ENCODE results near the gene SGCA. TPM values are rescaled to one million over a fixed set of nuclear protein-coding genes. Genes with fewer than 3 reads are reported as not detected.

The SGCA gene
- polyA plus RNA-seq = 1 to 10 TPM in 2 of 4 donors, under 1 TPM in 1, not detected in 1; 0.96 to 6.2 (median 5.0) TPM
- long read RNA-seq, donor 1 = 0 reads
- long read RNA-seq, donor 2, partial matches to known transcripts = 171 of 171 reads
- long read RNA-seq, donor 2, other reads (novel, unspliced or antisense) = 0 of 171 reads
- long read RNA-seq, donor 3, partial matches to known transcripts = 1,767 of 1,774 reads
- long read RNA-seq, donor 3, other reads (novel, unspliced or antisense) = 7 of 1,774 reads
- long read RNA-seq, donor 4, partial matches to known transcripts = 33 of 33 reads
- long read RNA-seq, donor 4, other reads (novel, unspliced or antisense) = 0 of 33 reads
- long read RNA-seq, donor 5, partial matches to known transcripts = 363 of 363 reads
- long read RNA-seq, donor 5, other reads (novel, unspliced or antisense) = 0 of 363 reads
- long read RNA-seq, donor 6, partial matches to known transcripts = 179 of 179 reads
- long read RNA-seq, donor 6, other reads (novel, unspliced or antisense) = 0 of 179 reads
- long read RNA-seq, donor 7, transcript SGCA-201 (10 exons, 1,432 nt) = major isoform, 23 of 68 reads
- long read RNA-seq, donor 7, transcript SGCA-202 (8 exons, 1,057 nt) = minor isoform, 11 of 68 reads
- long read RNA-seq, donor 7, transcript SGCA-205 (2 exons, 494 nt) = minor isoform, 12 of 68 reads
- long read RNA-seq, donor 7, partial matches to known transcripts = 0 of 68 reads
- long read RNA-seq, donor 7, other reads (novel, unspliced or antisense) = 20 of 68 reads
- long read RNA-seq, donor 8, partial matches to known transcripts = 1,428 of 1,467 reads
- long read RNA-seq, donor 8, other reads (novel, unspliced or antisense) = 32 of 1,467 reads
- long read RNA-seq, donor 9, partial matches to known transcripts = 301 of 310 reads
- long read RNA-seq, donor 9, other reads (novel, unspliced or antisense) = 9 of 310 reads
- long read RNA-seq, donor 10, partial matches to known transcripts = 2,540 of 2,547 reads
- long read RNA-seq, donor 10, other reads (novel, unspliced or antisense) = 7 of 2,547 reads

GRCh38 chr17:50165867-50166517 lies at the start of gene SGCA:
Gene SGCA (plus strand): TSS chr17:50166005. CDS start chr17:50166041, 36 bp downstream.
- DNase-seq (no peak), FAIRE-seq (no peak)
- 63 to 72% (median 63%) methylated on average over 13 to 15 of the region's 15 CpGs for WGBS, 3 donors
- peaks cover 0 to 5% (median 0%) of the 10 kb centered on the region in 3 donors for H3K4me1 ChIP-seq (ENCODE audit: control insufficient read depth in 3 of 3, insufficient read depth in 2 of 3, low read depth in 1 of 3, low read length in 2 of 3)
- H3K27ac ChIP-seq (ENCODE audit: low read depth in 1 of 3, low read length in 2 of 3) = peak within 1 kb of the TSS in 1 of 3 donors; percentile 47
- H3K36me3 ChIP-seq (ENCODE audit: control insufficient read depth in 3 of 3, insufficient read depth in 2 of 3, low read depth in 1 of 3, low read length in 3 of 3) = no peaks in the 10 kb centered on the region
- H3K9me3 ChIP-seq (ENCODE audit: control insufficient read depth in 2 of 2, insufficient read depth in 1 of 2, low read depth in 1 of 2, low read length in 1 of 2) = no peaks in the 10 kb centered on the region
- no peak within 1 kb of the TSS for H3K4me3 ChIP-seq (ENCODE audit: low read depth in 1 of 3, low read length in 3 of 3)
- H3K27me3 ChIP-seq (ENCODE audit: control insufficient read depth in 3 of 3, insufficient read depth in 3 of 3, low read length in 3 of 3) = peaks cover 0 to 11% (median 0%) of the 10 kb centered on the region in 3 donors

- FAIRE-seq (no peak), DNase-seq (peak; percentile 55 to 89)
- Histone ChIP-seq H3K27me3 (ENCODE audit: control insufficient read depth in 3 of 3, insufficient read depth in 3 of 3, low read length in 3 of 3) (peaks cover 0 to 6% (median 2%) of the 10 kb centered on the region in 3 donors), H3K4me3 (ENCODE audit: low read depth in 1 of 3, low read length in 3 of 3) (no peak overlapping the region), H3K4me1 (ENCODE audit: control insufficient read depth in 3 of 3, insufficient read depth in 2 of 3, low read depth in 1 of 3, low read length in 2 of 3) (peaks cover 0 to 29% (median 0%) of the 10 kb centered on the region in 3 donors), H3K36me3 (ENCODE audit: control insufficient read depth in 3 of 3, insufficient read depth in 2 of 3, low read depth in 1 of 3, low read length in 3 of 3) (peaks cover 0 to 11% (median 0%) of the 10 kb centered on the region in 3 donors), H3K9me3 (ENCODE audit: control insufficient read depth in 2 of 2, insufficient read depth in 1 of 2, low read depth in 1 of 2, low read length in 1 of 2) (no peaks in the 10 kb centered on the region), H3K27ac (ENCODE audit: low read depth in 1 of 3, low read length in 2 of 3) (no peak overlapping the region)
- 7 to 14% (median 10%) methylated on average over 30 to 64 of the region's 64 CpGs for WGBS, 3 donors
Observed at GRCh38 chr17:50117202-50118051, 48.4 kb upstream of the SGCA start.

- Histone ChIP-seq H3K27me3 (ENCODE audit: control insufficient read depth in 3 of 3, insufficient read depth in 3 of 3, low read length in 3 of 3) (peaks cover 0 to 6% (median 2%) of the 10 kb centered on the region in 3 donors), H3K9me3 (ENCODE audit: control insufficient read depth in 2 of 2, insufficient read depth in 1 of 2, low read depth in 1 of 2, low read length in 1 of 2) (no peaks in the 10 kb centered on the region), H3K4me3 (ENCODE audit: low read depth in 1 of 3, low read length in 3 of 3) (no peak overlapping the region), H3K27ac (ENCODE audit: low read depth in 1 of 3, low read length in 2 of 3) (no peak overlapping the region), H3K4me1 (ENCODE audit: control insufficient read depth in 3 of 3, insufficient read depth in 2 of 3, low read depth in 1 of 3, low read length in 2 of 3) (peaks cover 0 to 21% (median 0%) of the 10 kb centered on the region in 3 donors), H3K36me3 (ENCODE audit: control insufficient read depth in 3 of 3, insufficient read depth in 2 of 3, low read depth in 1 of 3, low read length in 3 of 3) (peaks cover 0 to 7% (median 0%) of the 10 kb centered on the region in 3 donors)
- FAIRE-seq (no peak), DNase-seq (no peak)
- WGBS, 3 donors = 77 to 87% (median 84%) methylated on average over 23 of the region's 23 CpGs
Observed at GRCh38 chr17:50118076-50118827, 47.6 kb upstream of the SGCA start.

- no peak overlapping the region for H3K27ac ChIP-seq (ENCODE audit: low read depth in 1 of 3, low read length in 2 of 3)
- no peak overlapping the region for H3K4me3 ChIP-seq (ENCODE audit: low read depth in 1 of 3, low read length in 3 of 3)
- H3K27me3 ChIP-seq (ENCODE audit: control insufficient read depth in 3 of 3, insufficient read depth in 3 of 3, low read length in 3 of 3) = peaks cover 0 to 6% (median 2%) of the 10 kb centered on the region in 3 donors
- no peaks in the 10 kb centered on the region for H3K9me3 ChIP-seq (ENCODE audit: control insufficient read depth in 2 of 2, insufficient read depth in 1 of 2, low read depth in 1 of 2, low read length in 1 of 2)
- FAIRE-seq (no peak), DNase-seq (no peak)
- WGBS, 3 donors = 84 to 88% (median 85%) methylated on average over 4 of the region's 4 CpGs
- peaks cover 0 to 20% (median 2%) of the 10 kb centered on the region in 3 donors for H3K4me1 ChIP-seq (ENCODE audit: control insufficient read depth in 3 of 3, insufficient read depth in 2 of 3, low read depth in 1 of 3, low read length in 2 of 3)
- peaks cover 0 to 11% (median 0%) of the 10 kb centered on the region in 3 donors for H3K36me3 ChIP-seq (ENCODE audit: control insufficient read depth in 3 of 3, insufficient read depth in 2 of 3, low read depth in 1 of 3, low read length in 3 of 3)
Observed at GRCh38 chr17:50118828-50119218, 47.0 kb upstream of the SGCA start.

GRCh38 chr17:50120475-50121253 lies 45.1 kb upstream of the SGCA start:
- Histone ChIP-seq H3K4me1 (ENCODE audit: control insufficient read depth in 3 of 3, insufficient read depth in 2 of 3, low read depth in 1 of 3, low read length in 2 of 3) (peaks cover 0 to 13% (median 2%) of the 10 kb centered on the region in 3 donors), H3K9me3 (ENCODE audit: control insufficient read depth in 2 of 2, insufficient read depth in 1 of 2, low read depth in 1 of 2, low read length in 1 of 2) (no peaks in the 10 kb centered on the region), H3K4me3 (ENCODE audit: low read depth in 1 of 3, low read length in 3 of 3) (no peak overlapping the region), H3K27me3 (ENCODE audit: control insufficient read depth in 3 of 3, insufficient read depth in 3 of 3, low read length in 3 of 3) (peaks cover 0 to 6% (median 2%) of the 10 kb centered on the region in 3 donors), H3K36me3 (ENCODE audit: control insufficient read depth in 3 of 3, insufficient read depth in 2 of 3, low read depth in 1 of 3, low read length in 3 of 3) (peaks cover 0 to 7% (median 0%) of the 10 kb centered on the region in 3 donors), H3K27ac (ENCODE audit: low read depth in 1 of 3, low read length in 2 of 3) (no peak overlapping the region)
- 77 to 86% (median 81%) methylated on average over 7 of the region's 7 CpGs for WGBS, 3 donors
- FAIRE-seq (no peak), DNase-seq (no peak)

- H3K9me3 ChIP-seq (ENCODE audit: control insufficient read depth in 2 of 2, insufficient read depth in 1 of 2, low read depth in 1 of 2, low read length in 1 of 2) = no peaks in the 10 kb centered on the region
- H3K4me1 ChIP-seq (ENCODE audit: control insufficient read depth in 3 of 3, insufficient read depth in 2 of 3, low read depth in 1 of 3, low read length in 2 of 3) = peaks cover 0 to 6% (median 2%) of the 10 kb centered on the region in 3 donors
- FAIRE-seq (no peak), DNase-seq (no peak)
- H3K27ac ChIP-seq (ENCODE audit: low read depth in 1 of 3, low read length in 2 of 3) = no peak overlapping the region
- no peak overlapping the region for H3K4me3 ChIP-seq (ENCODE audit: low read depth in 1 of 3, low read length in 3 of 3)
- WGBS, 3 donors = 88 to 92% (median 89%) methylated on average over 3 of the region's 3 CpGs
- peaks cover 0 to 4% (median 0%) of the 10 kb centered on the region in 3 donors for H3K27me3 ChIP-seq (ENCODE audit: control insufficient read depth in 3 of 3, insufficient read depth in 3 of 3, low read length in 3 of 3)
- H3K36me3 ChIP-seq (ENCODE audit: control insufficient read depth in 3 of 3, insufficient read depth in 2 of 3, low read depth in 1 of 3, low read length in 3 of 3) = peaks cover 0 to 7% (median 0%) of the 10 kb centered on the region in 3 donors
Observed at GRCh38 chr17:50122945-50123344, 42.9 kb upstream of the SGCA start.

All from small intestine (tissue), 16 donors.